K562 (cell line): Measurements from ENCODE around the gene FKBP7. TPM values are rescaled to one million over a fixed set of nuclear protein-coding genes. Genes with fewer than 3 reads are reported as not detected.
A peak's percentile ranks its signal among the peaks of the same experiment; 100 is the strongest.

Experiments
- CHCHD3 ChIP-seq: fragments of 250-450 bp; sonication (Bioruptor Pico); IDR thresholded peaks from 2 replicates; pipeline ENCODE4 v2.1.2; 2022; ENCODE audit warnings: mild to moderate bottlenecking
- CREM ChIP-seq: IDR thresholded peaks from 2 replicates; pipeline ENCODE4 v1.6.1; 2014; ENCODE audit warnings: antibody characterized with exemption, low read depth
- EP300 ChIP-seq: IDR thresholded peaks from 2 replicates; pipeline ENCODE4 v1.6.1; 2012; ENCODE audit warnings: low read length, improper control_type of control experiment
- EP400 ChIP-seq: fragments of 450-650 bp; IDR thresholded peaks from 2 replicates; pipeline ENCODE4 v1.6.1; 2017; ENCODE audit warnings: antibody characterized with exemption, mild to moderate bottlenecking, moderate library complexity
- GTF2F1 ChIP-seq: IDR thresholded peaks from 2 replicates; pipeline ENCODE4 v1.6.1; 2011; ENCODE audit warnings: low read depth, low read length, improper control_type of control experiment
- NBN ChIP-seq: fragments of 450-650 bp; IDR thresholded peaks from 2 replicates; pipeline ENCODE4 v1.6.1; 2016; ENCODE audit warnings: low read depth, mild to moderate bottlenecking
- NCOA1 ChIP-seq: fragments of 450-650 bp; IDR thresholded peaks from 2 replicates; pipeline ENCODE4 v1.6.1; 2016; ENCODE audit warnings: low read depth
- NFIC ChIP-seq: fragments of 450-650 bp; IDR thresholded peaks from 2 replicates; pipeline ENCODE4 v1.6.1; 2017; ENCODE audit warnings: mild to moderate bottlenecking, inconsistent platforms
- SAP30 ChIP-seq: fragments of 200-600 bp; sonication (generic); IDR thresholded peaks from 2 replicates; pipeline ENCODE4 v1.6.1; 2012; ENCODE audit warnings: borderline replicate concordance, low read depth, mild to moderate bottlenecking, moderate library complexity, low read length, control low read depth, inconsistent platforms; ENCODE audit not compliant: insufficient read depth, poor library complexity, severe bottlenecking
- polyA plus RNA-seq, 8 experiments: library from polyadenylated mRNA; depleted of rRNA in 4 of 8; stranded (reverse) in 5 of 8; unstranded in 3 of 8; fragments of >200 nt; fragmentation: Nextera tagmentation in 2 of 8; fragmentation: Illumina TruSeq in 1 of 8; extraction: Ambion mirVana in 2 of 8; extraction: Trizol in 1 of 8; gene quantifications; 2 replicates each; pipeline versions ENCODE4 v1.2.1 to v1.2.3, GENCODE V29; 2011 to 2014; ENCODE audit warnings: inconsistent platforms in 1 of 8, missing spikeins in 1 of 8
- total RNA-seq, 7 experiments: library from RNA; depleted of rRNA in 6 of 7; stranded (reverse); fragments of >200 nt in 6 of 7; fragmentation: Illumina TruSeq in 2 of 7; extraction: Trizol in 2 of 7; gene quantifications; 2 replicates each; pipeline versions ENCODE4 v1.2.1 to v1.2.3, GENCODE V29; 2011 to 2021; ENCODE audit warnings: low replicate concordance in 1 of 7
- TF ChIP-seq, protein P1 (sequence below): sonication (generic); formaldehyde crosslinking; IDR thresholded peaks from 2 replicates; pipeline ENCODE4 v1.8.0; 2022; ENCODE audit warnings: mild to moderate bottlenecking, missing genetic modification reagents, borderline replicate concordance
- TF ChIP-seq, protein P2 (sequence below): fragments of 450-650 bp; formaldehyde crosslinking; IDR thresholded peaks from 2 replicates; pipeline ENCODE4 v1.4.0; 2022; ENCODE audit warnings: missing genetic modification characterization
- TF ChIP-seq, protein P3 (sequence below): sonication (generic); formaldehyde crosslinking; IDR thresholded peaks from 2 replicates; pipeline ENCODE4 v1.8.1; 2023; ENCODE audit warnings: missing genetic modification reagents, mild to moderate bottlenecking, borderline replicate concordance
- TF ChIP-seq, protein P4 (sequence below): sonication (generic); formaldehyde crosslinking; IDR thresholded peaks from 2 replicates; pipeline ENCODE4 v1.8.0; 2022; ENCODE audit warnings: mild to moderate bottlenecking, low read depth, missing genetic modification reagents
- TF ChIP-seq, protein P5 (sequence below): fragments of 250-450 bp; sonication (Bioruptor Pico); IDR thresholded peaks from 2 replicates; pipeline ENCODE4 v1.8.0; 2021; ENCODE audit warnings: mild to moderate bottlenecking, moderate library complexity
- TF ChIP-seq, protein P6 (sequence below): fragments of 450-650 bp; formaldehyde crosslinking; conservative IDR thresholded peaks from 2 replicates; pipeline ENCODE4 v1.4.0; 2022; ENCODE audit warnings: mild to moderate bottlenecking, missing genetic modification characterization

Gene FKBP7
- total and polyA plus RNA-seq, 9 of the 15 experiments (the other 6 are each of a cell fraction or from before 2014, with no cell fraction given), result 6.1 to 23.2 (median 19.0) TPM

DNA sequence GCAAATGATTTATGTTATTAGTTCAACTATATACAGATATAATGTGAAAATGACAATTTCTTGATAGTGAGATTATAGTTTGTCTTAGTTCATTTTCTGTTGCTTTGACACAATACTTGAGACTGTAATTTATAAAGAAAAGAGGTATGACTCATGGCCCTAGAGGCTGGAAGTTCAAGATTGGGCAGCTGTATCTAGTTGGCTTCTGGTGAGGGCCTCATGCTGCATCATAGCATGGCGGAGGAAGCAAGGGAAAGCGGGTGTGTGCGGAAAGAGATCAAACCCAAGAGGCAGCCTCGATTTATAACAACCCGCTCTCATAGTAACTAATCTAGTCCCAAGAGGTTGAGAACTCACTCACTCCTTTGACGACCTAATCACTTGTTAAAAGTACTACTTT lies 13.2 kb upstream of the FKBP7 start (continued):
- TF ChIP-seq, protein P1, sequence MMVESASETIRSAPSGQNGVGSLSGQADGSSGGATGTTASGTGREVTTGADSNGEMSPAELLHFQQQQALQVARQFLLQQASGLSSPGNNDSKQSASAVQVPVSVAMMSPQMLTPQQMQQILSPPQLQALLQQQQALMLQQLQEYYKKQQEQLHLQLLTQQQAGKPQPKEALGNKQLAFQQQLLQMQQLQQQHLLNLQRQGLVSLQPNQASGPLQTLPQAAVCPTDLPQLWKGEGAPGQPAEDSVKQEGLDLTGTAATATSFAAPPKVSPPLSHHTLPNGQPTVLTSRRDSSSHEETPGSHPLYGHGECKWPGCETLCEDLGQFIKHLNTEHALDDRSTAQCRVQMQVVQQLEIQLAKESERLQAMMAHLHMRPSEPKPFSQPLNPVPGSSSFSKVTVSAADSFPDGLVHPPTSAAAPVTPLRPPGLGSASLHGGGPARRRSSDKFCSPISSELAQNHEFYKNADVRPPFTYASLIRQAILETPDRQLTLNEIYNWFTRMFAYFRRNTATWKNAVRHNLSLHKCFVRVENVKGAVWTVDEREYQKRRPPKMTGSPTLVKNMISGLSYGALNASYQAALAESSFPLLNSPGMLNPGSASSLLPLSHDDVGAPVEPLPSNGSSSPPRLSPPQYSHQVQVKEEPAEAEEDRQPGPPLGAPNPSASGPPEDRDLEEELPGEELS (CRISPR knock-in tag), result no peak
- peak; percentile 46; the same call in 1 of the 2 replicates for TF ChIP-seq CREM
- no peak for TF ChIP-seq GTF2F1
- no peak for TF ChIP-seq NBN
- no peak for TF ChIP-seq EP300
- TF ChIP-seq, protein P2, sequence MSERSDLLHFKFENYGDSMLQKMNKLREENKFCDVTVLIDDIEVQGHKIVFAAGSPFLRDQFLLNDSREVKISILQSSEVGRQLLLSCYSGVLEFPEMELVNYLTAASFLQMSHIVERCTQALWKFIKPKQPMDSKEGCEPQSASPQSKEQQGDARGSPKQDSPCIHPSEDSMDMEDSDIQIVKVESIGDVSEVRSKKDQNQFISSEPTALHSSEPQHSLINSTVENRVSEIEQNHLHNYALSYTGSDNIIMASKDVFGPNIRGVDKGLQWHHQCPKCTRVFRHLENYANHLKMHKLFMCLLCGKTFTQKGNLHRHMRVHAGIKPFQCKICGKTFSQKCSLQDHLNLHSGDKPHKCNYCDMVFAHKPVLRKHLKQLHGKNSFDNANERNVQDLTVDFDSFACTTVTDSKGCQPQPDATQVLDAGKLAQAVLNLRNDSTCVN (CRISPR knock-in tag), result no peak
- no peak for TF ChIP-seq CHCHD3 (CRISPR knock-in tag)
- TF ChIP-seq, protein P3, sequence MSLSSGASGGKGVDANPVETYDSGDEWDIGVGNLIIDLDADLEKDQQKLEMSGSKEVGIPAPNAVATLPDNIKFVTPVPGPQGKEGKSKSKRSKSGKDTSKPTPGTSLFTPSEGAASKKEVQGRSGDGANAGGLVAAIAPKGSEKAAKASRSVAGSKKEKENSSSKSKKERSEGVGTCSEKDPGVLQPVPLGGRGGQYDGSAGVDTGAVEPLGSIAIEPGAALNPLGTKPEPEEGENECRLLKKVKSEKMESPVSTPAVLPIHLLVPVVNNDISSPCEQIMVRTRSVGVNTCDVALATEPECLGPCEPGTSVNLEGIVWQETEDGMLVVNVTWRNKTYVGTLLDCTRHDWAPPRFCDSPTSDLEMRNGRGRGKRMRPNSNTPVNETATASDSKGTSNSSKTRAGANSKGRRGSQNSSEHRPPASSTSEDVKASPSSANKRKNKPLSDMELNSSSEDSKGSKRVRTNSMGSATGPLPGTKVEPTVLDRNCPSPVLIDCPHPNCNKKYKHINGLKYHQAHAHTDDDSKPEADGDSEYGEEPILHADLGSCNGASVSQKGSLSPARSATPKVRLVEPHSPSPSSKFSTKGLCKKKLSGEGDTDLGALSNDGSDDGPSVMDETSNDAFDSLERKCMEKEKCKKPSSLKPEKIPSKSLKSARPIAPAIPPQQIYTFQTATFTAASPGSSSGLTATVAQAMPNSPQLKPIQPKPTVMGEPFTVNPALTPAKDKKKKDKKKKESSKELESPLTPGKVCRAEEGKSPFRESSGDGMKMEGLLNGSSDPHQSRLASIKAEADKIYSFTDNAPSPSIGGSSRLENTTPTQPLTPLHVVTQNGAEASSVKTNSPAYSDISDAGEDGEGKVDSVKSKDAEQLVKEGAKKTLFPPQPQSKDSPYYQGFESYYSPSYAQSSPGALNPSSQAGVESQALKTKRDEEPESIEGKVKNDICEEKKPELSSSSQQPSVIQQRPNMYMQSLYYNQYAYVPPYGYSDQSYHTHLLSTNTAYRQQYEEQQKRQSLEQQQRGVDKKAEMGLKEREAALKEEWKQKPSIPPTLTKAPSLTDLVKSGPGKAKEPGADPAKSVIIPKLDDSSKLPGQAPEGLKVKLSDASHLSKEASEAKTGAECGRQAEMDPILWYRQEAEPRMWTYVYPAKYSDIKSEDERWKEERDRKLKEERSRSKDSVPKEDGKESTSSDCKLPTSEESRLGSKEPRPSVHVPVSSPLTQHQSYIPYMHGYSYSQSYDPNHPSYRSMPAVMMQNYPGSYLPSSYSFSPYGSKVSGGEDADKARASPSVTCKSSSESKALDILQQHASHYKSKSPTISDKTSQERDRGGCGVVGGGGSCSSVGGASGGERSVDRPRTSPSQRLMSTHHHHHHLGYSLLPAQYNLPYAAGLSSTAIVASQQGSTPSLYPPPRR (CRISPR knock-in tag), result no peak
- no peak for TF ChIP-seq NCOA1
- TF ChIP-seq, protein P4, sequence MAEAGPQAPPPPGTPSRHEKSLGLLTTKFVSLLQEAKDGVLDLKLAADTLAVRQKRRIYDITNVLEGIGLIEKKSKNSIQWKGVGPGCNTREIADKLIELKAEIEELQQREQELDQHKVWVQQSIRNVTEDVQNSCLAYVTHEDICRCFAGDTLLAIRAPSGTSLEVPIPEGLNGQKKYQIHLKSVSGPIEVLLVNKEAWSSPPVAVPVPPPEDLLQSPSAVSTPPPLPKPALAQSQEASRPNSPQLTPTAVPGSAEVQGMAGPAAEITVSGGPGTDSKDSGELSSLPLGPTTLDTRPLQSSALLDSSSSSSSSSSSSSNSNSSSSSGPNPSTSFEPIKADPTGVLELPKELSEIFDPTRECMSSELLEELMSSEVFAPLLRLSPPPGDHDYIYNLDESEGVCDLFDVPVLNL (CRISPR knock-in tag), result no peak
- TF ChIP-seq, protein P5, sequence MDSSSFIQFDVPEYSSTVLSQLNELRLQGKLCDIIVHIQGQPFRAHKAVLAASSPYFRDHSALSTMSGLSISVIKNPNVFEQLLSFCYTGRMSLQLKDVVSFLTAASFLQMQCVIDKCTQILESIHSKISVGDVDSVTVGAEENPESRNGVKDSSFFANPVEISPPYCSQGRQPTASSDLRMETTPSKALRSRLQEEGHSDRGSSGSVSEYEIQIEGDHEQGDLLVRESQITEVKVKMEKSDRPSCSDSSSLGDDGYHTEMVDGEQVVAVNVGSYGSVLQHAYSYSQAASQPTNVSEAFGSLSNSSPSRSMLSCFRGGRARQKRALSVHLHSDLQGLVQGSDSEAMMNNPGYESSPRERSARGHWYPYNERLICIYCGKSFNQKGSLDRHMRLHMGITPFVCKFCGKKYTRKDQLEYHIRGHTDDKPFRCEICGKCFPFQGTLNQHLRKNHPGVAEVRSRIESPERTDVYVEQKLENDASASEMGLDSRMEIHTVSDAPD (CRISPR knock-in tag), result no peak
- no peak for TF ChIP-seq NFIC
- TF ChIP-seq, protein P6, sequence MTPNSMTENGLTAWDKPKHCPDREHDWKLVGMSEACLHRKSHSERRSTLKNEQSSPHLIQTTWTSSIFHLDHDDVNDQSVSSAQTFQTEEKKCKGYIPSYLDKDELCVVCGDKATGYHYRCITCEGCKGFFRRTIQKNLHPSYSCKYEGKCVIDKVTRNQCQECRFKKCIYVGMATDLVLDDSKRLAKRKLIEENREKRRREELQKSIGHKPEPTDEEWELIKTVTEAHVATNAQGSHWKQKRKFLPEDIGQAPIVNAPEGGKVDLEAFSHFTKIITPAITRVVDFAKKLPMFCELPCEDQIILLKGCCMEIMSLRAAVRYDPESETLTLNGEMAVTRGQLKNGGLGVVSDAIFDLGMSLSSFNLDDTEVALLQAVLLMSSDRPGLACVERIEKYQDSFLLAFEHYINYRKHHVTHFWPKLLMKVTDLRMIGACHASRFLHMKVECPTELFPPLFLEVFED, result no peak
- no peak for TF ChIP-seq SAP30
- TF ChIP-seq EP400, result peak; percentile 21; the same call in 1 of the 2 replicates
